ENCODE data around the gene ASTN2. TPM values are rescaled to one million over a fixed set of nuclear protein-coding genes. Genes with fewer than 3 reads are reported as not detected.

The ASTN2 gene
- total RNA-seq, 2 experiments from 2014 or later, result 1.7 to 4.2 TPM

DNA sequence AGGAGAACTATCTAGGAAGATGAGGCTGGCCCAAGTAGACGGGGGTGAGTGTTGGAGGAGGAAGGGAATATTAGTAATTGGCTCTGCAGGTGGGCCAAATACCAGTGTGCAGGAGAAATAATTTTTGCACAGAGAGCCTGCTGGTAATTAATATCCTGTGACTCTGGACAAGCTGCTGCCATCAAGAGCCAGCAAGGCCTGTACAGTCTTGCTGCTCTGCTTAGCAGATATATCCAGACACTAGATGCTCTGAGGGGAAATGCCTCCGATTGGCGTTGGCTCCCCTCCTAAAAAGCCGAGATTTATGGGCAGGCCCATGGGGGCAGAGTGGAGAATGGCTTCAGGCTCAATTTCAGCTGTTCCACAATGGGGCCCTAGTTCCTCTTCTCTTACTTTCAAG lies 29.6 kb upstream of the ASTN2 start:
- POLR2A ChIA-PET, result interaction anchor here (0.6 kb wide), 1 partner anchor 154 kb away, joined by 5 read pairs; no protein-coding TSS in a partner anchor
- H3K79me2 ChIP-seq (ENCODE audit: insufficient read depth, low read depth, low read length), result no peaks in the 10 kb centered on the region
- no peaks in the 10 kb centered on the region for H4K20me1 ChIP-seq (ENCODE audit: insufficient read depth, low read length)
- H3K4me3 ChIP-seq (ENCODE audit: low read depth, low read length, poor library complexity, severe bottlenecking), result no peak overlapping the region
- intact Hi-C loops (cut with micrococcal nuclease; ENCODE audit: unreplicated experiment), result no loop called here
- BruUV-seq (replicated peaks), result no TSS peak
- no peaks in the 10 kb centered on the region for H3K36me3 ChIP-seq (ENCODE audit: insufficient read depth, low read length)
- no peaks in the 10 kb centered on the region for H3K9me2 ChIP-seq (ENCODE audit: insufficient read depth, low read length)
- no peak for TF ChIP-seq EZH2phosphoT487 (IDR thresholded peaks at IDR 0.05; ENCODE audit: borderline replicate concordance, low read depth, low read length)
- no peak for TF ChIP-seq CTCF (conservative IDR thresholded peaks at IDR 0.05; ENCODE audit: low read length)
- no peak for DNase-seq (ENCODE audit: low spot score)
- no peak overlapping the region for H3K4me2 ChIP-seq (ENCODE audit: low read length)
- no peak overlapping the region for H3K27ac ChIP-seq (ENCODE audit: low read depth, low read length, poor library complexity, severe bottlenecking)
- no peaks in the 10 kb centered on the region for H3K9me3 ChIP-seq (ENCODE audit: low read length)
- no peaks in the 10 kb centered on the region for H3K4me1 ChIP-seq (ENCODE audit: insufficient read depth, low read length, poor library complexity, severe bottlenecking)
- H2AFZ ChIP-seq (ENCODE audit: low read length), result no peak overlapping the region
- CTCF ChIA-PET (ENCODE audit: unreplicated experiment), result no interaction called here

- H3K9me3 ChIP-seq (ENCODE audit: low read length), result no peaks in the 10 kb centered on the region
- H3K9me2 ChIP-seq (ENCODE audit: insufficient read depth, low read length), result no peaks in the 10 kb centered on the region
- no peak overlapping the region for H3K4me2 ChIP-seq (ENCODE audit: low read length)
- CTCF ChIA-PET (ENCODE audit: unreplicated experiment), result no interaction called here
- no peaks in the 10 kb centered on the region for H3K36me3 ChIP-seq (ENCODE audit: insufficient read depth, low read length)
- no TSS peak for BruUV-seq (replicated peaks)
- H4K20me1 ChIP-seq (ENCODE audit: insufficient read depth, low read length), result no peaks in the 10 kb centered on the region; the same call in 1 of the 2 replicates
- no peak for TF ChIP-seq EZH2phosphoT487 (IDR thresholded peaks at IDR 0.05; ENCODE audit: borderline replicate concordance, low read depth, low read length)
- TF ChIP-seq CTCF (conservative IDR thresholded peaks at IDR 0.05; ENCODE audit: low read length), result no peak
- POLR2A ChIA-PET, result interaction anchor here (0.7 to 1.7 kb wide), 2 partner anchors 12 to 22 kb away, joined by 3 read pairs; no protein-coding TSS in a partner anchor
- no peak overlapping the region for H3K27ac ChIP-seq (ENCODE audit: low read depth, low read length, poor library complexity, severe bottlenecking)
- no peak overlapping the region for H3K4me3 ChIP-seq (ENCODE audit: low read depth, low read length, poor library complexity, severe bottlenecking)
- no peak for DNase-seq (ENCODE audit: low spot score)
- intact Hi-C loops (cut with micrococcal nuclease; ENCODE audit: unreplicated experiment), result no loop called here
- H2AFZ ChIP-seq (ENCODE audit: low read length), result no peak overlapping the region
- H3K4me1 ChIP-seq (ENCODE audit: insufficient read depth, low read length, poor library complexity, severe bottlenecking), result no peaks in the 10 kb centered on the region
- no peaks in the 10 kb centered on the region for H3K79me2 ChIP-seq (ENCODE audit: insufficient read depth, low read depth, low read length)
Observed at GRCh38 chr9:117437283-117437682, 22.4 kb upstream of the ASTN2 start.

GRCh38 chr9:117435630-117436261 lies 20.9 kb upstream of the ASTN2 start:
- Histone ChIP-seq H3K9me2 (ENCODE audit: insufficient read depth, low read length) (no peaks in the 10 kb centered on the region), H2AFZ (ENCODE audit: low read length) (no peak overlapping the region), H3K27ac (ENCODE audit: low read depth, low read length, poor library complexity, severe bottlenecking) (no peak overlapping the region), H3K79me2 (ENCODE audit: insufficient read depth, low read depth, low read length) (no peaks in the 10 kb centered on the region), H3K4me3 (ENCODE audit: low read depth, low read length, poor library complexity, severe bottlenecking) (no peak overlapping the region), H3K36me3 (ENCODE audit: insufficient read depth, low read length) (no peaks in the 10 kb centered on the region), H3K4me1 (ENCODE audit: insufficient read depth, low read length, poor library complexity, severe bottlenecking) (no peaks in the 10 kb centered on the region), H4K20me1 (ENCODE audit: insufficient read depth, low read length) (no peaks in the 10 kb centered on the region; the same call in 1 of the 2 replicates), H3K9me3 (ENCODE audit: low read length) (no peaks in the 10 kb centered on the region), H3K4me2 (ENCODE audit: low read length) (no peak overlapping the region)
- DNase-seq (ENCODE audit: low spot score), result no peak
- POLR2A ChIA-PET, result no interaction called here
- BruUV-seq (replicated peaks), result no TSS peak
- intact Hi-C loops (cut with micrococcal nuclease; ENCODE audit: unreplicated experiment), result no loop called here
- no peak for TF ChIP-seq EZH2phosphoT487 (IDR thresholded peaks at IDR 0.05; ENCODE audit: borderline replicate concordance, low read depth, low read length)
- TF ChIP-seq CTCF (conservative IDR thresholded peaks at IDR 0.05; ENCODE audit: low read length), result no peak
- CTCF ChIA-PET (ENCODE audit: unreplicated experiment), result no interaction called here
